Left forelimb (tissue), 1 donor: ENCODE data around the gene CUZD1.

Source experiments
- DNase-seq: peaks from one replicate; pipeline ENCODE4 v3.0.0-alpha.2; 2018; ENCODE audit warnings: low spot score

CUZD1 gene

GRCh38 chr10:122815458-122815857 lies 30.2 kb downstream of the CUZD1 start:
- DNase-seq: no peak

- DNase-seq: no peak
These were observed 31.2 kb downstream of the CUZD1 start for GRCh38 chr10:122814493-122814892.

- no peak for DNase-seq
These were observed 32.9 kb downstream of the CUZD1 start for GRCh38 chr10:122812751-122813150.

GRCh38 chr10:122802282-122802681 lies 43.4 kb downstream of the CUZD1 start:
- DNase-seq: no peak

GRCh38 chr10:122798704-122799231 lies 46.9 kb downstream of the CUZD1 start:
- DNase-seq: no peak

GRCh38 chr10:122796796-122797195 lies 48.9 kb downstream of the CUZD1 start:
- DNase-seq: no peak

GRCh38 chr10:122795924-122796323 lies 49.7 kb downstream of the CUZD1 start:
- DNase-seq: no peak

GRCh38 chr10:122786269-122786668 lies 59.4 kb downstream of the CUZD1 start:
- DNase-seq: no peak

GRCh38 chr10:122782911-122783310 lies 62.7 kb downstream of the CUZD1 start:
- no peak for DNase-seq
